HG03280 (cell line): Measurements from ENCODE around the gene TMEM184A.
A peak's percentile ranks its signal among the peaks of the same experiment; 100 is the strongest.

Source experiments
- ATAC-seq: cut with Tn5 transposase; IDR thresholded peaks from one replicate; pipeline ENCODE4 v1.9.1; 2021; ENCODE audit warnings: mild to moderate bottlenecking, moderate library complexity; ENCODE audit not compliant: unreplicated experiment

Gene TMEM184A

GRCh38 chr7:1505731-1506550 lies 50.1 kb downstream of the TMEM184A start:
- no peak for ATAC-seq

- ATAC-seq = peak; percentile 94
Observed at GRCh38 chr7:1503816-1504775, 51.9 kb downstream of the TMEM184A start, which contains the start of gene INTS1. Gene INTS1, minus strand, starts transcription at chr7:1504389. Its CDS starts 429 bp downstream, at chr7:1503960.

- ATAC-seq = no peak
Observed at GRCh38 chr7:1503390-1503789, 52.6 kb downstream of the TMEM184A start.

- ATAC-seq = no peak
Observed at GRCh38 chr7:1502845-1503244, 53.2 kb downstream of the TMEM184A start.

GRCh38 chr7:1501487-1502270 lies 54.3 kb downstream of the TMEM184A start:
- ATAC-seq = no peak

GRCh38 chr7:1500064-1500807 lies 55.8 kb downstream of the TMEM184A start:
- ATAC-seq = no peak

GRCh38 chr7:1499367-1500029 lies 56.5 kb downstream of the TMEM184A start:
- no peak for ATAC-seq

GRCh38 chr7:1498370-1499305 lies 57.4 kb downstream of the TMEM184A start:
- ATAC-seq = no peak

- no peak for ATAC-seq
Observed at GRCh38 chr7:1497293-1497927, 58.6 kb downstream of the TMEM184A start.

- ATAC-seq = no peak
Observed at GRCh38 chr7:1496531-1497292, 59.3 kb downstream of the TMEM184A start.

- no peak for ATAC-seq
Observed at GRCh38 chr7:1495564-1496242, 60.3 kb downstream of the TMEM184A start.

- no peak for ATAC-seq
Observed at GRCh38 chr7:1494866-1495563, 61.0 kb downstream of the TMEM184A start.

- ATAC-seq = no peak
Observed at GRCh38 chr7:1494447-1494846, 61.6 kb downstream of the TMEM184A start.

- ATAC-seq = no peak
Observed at GRCh38 chr7:1493571-1493970, 62.4 kb downstream of the TMEM184A start.

- no peak for ATAC-seq
Observed at GRCh38 chr7:1493129-1493528, 62.9 kb downstream of the TMEM184A start.

- ATAC-seq = no peak
Observed at GRCh38 chr7:1492640-1493039, 63.4 kb downstream of the TMEM184A start.
